ENCODE data around the gene HPS3.

DNA sequence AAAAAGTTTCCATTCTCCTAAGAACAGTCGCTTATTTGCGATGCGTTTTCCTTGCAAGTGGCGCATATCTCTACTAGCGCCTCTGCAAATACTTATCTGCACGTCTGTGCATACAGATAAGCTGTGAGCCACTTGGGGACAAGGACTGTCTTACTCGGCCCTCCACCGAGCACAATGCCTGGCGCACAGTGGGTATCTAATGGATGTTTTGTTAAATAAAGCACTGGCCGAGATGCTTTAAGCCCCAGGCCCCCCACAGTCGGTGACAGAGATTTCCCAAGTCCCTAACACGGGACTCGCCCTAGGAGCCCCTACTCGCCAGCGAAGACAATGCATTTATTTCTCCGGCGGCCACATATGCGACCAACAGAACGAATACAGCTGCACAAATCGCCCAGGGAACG lies 43.6 kb upstream of the HPS3 start:
- TF ChIP-seq, protein P1, sequence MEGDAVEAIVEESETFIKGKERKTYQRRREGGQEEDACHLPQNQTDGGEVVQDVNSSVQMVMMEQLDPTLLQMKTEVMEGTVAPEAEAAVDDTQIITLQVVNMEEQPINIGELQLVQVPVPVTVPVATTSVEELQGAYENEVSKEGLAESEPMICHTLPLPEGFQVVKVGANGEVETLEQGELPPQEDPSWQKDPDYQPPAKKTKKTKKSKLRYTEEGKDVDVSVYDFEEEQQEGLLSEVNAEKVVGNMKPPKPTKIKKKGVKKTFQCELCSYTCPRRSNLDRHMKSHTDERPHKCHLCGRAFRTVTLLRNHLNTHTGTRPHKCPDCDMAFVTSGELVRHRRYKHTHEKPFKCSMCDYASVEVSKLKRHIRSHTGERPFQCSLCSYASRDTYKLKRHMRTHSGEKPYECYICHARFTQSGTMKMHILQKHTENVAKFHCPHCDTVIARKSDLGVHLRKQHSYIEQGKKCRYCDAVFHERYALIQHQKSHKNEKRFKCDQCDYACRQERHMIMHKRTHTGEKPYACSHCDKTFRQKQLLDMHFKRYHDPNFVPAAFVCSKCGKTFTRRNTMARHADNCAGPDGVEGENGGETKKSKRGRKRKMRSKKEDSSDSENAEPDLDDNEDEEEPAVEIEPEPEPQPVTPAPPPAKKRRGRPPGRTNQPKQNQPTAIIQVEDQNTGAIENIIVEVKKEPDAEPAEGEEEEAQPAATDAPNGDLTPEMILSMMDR (IDR thresholded peaks at IDR 0.05), result no peak
- TF ChIP-seq POLR2A (IDR thresholded peaks at IDR 0.05), result no peak

Data from thyroid gland (tissue), 4 donors.